GM19463 (cell line): ENCODE measurements around the gene BRWD1.

Experiments used
- ATAC-seq: cut with Tn5 transposase; IDR thresholded peaks from one replicate; pipeline ENCODE4 v1.9.1; 2021; ENCODE audit warnings: mild to moderate bottlenecking, moderate library complexity; ENCODE audit not compliant: unreplicated experiment

The BRWD1 gene

GRCh38 chr21:39313571-39314142, at the start of gene BRWD1:
TSS of gene BRWD1 (minus strand) at chr21:39313632. CDS start at chr21:39313491, 141 bp downstream.
- ATAC-seq, result peak; percentile 49

- ATAC-seq, result no peak
Measured at GRCh38 chr21:39362733-39363132, 49.3 kb upstream of the BRWD1 start.

- ATAC-seq, result no peak
Measured at GRCh38 chr21:39359382-39359781, 46.0 kb upstream of the BRWD1 start.

- ATAC-seq, result no peak
Measured at GRCh38 chr21:39353295-39353694, 39.9 kb upstream of the BRWD1 start.

- no peak for ATAC-seq
Measured at GRCh38 chr21:39350094-39351005, 36.9 kb upstream of the BRWD1 start.

GRCh38 chr21:39349211-39350093, 36.0 kb upstream of the BRWD1 start:
- peak; percentile 85 for ATAC-seq

- peak; percentile 46 for ATAC-seq
Measured at GRCh38 chr21:39348355-39349210, 35.2 kb upstream of the BRWD1 start, which contains the start of gene HMGN1. TSS of gene HMGN1 (minus strand) at chr21:39349088. CDS start at chr21:39348917, 171 bp downstream.

- no peak for ATAC-seq
Measured at GRCh38 chr21:39348040-39348354, 34.6 kb upstream of the BRWD1 start.

- ATAC-seq, result no peak
Measured at GRCh38 chr21:39347537-39347936, 34.1 kb upstream of the BRWD1 start.

GRCh38 chr21:39346671-39347331, 33.4 kb upstream of the BRWD1 start:
- no peak for ATAC-seq

GRCh38 chr21:39346206-39346605, 32.8 kb upstream of the BRWD1 start:
- ATAC-seq, result no peak

GRCh38 chr21:39345440-39345839, 32.0 kb upstream of the BRWD1 start:
- ATAC-seq, result no peak

- ATAC-seq, result no peak
Measured at GRCh38 chr21:39344848-39345247, 31.4 kb upstream of the BRWD1 start.

- ATAC-seq, result no peak
Measured at GRCh38 chr21:39341249-39341923, 28.0 kb upstream of the BRWD1 start.

GRCh38 chr21:39340687-39341086, 27.3 kb upstream of the BRWD1 start:
- no peak for ATAC-seq

GRCh38 chr21:39339231-39339630, 25.8 kb upstream of the BRWD1 start:
- ATAC-seq, result no peak

- no peak for ATAC-seq
Measured at GRCh38 chr21:39336457-39337008, 23.1 kb upstream of the BRWD1 start.

GRCh38 chr21:39334611-39335010, 21.2 kb upstream of the BRWD1 start:
- no peak for ATAC-seq

- ATAC-seq, result no peak
Measured at GRCh38 chr21:39332175-39332574, 18.7 kb upstream of the BRWD1 start.
